ENCODE results near the gene FXR2. TPM values are rescaled to one million over a fixed set of nuclear protein-coding genes. Genes with fewer than 3 reads are reported as not detected.

FXR2 gene
- total and polyA plus RNA-seq, 9 of the 15 experiments (the other 6 are each of a cell fraction or from before 2014, with no cell fraction given), result 2.0 to 49.3 (median 24.5) TPM

DNA sequence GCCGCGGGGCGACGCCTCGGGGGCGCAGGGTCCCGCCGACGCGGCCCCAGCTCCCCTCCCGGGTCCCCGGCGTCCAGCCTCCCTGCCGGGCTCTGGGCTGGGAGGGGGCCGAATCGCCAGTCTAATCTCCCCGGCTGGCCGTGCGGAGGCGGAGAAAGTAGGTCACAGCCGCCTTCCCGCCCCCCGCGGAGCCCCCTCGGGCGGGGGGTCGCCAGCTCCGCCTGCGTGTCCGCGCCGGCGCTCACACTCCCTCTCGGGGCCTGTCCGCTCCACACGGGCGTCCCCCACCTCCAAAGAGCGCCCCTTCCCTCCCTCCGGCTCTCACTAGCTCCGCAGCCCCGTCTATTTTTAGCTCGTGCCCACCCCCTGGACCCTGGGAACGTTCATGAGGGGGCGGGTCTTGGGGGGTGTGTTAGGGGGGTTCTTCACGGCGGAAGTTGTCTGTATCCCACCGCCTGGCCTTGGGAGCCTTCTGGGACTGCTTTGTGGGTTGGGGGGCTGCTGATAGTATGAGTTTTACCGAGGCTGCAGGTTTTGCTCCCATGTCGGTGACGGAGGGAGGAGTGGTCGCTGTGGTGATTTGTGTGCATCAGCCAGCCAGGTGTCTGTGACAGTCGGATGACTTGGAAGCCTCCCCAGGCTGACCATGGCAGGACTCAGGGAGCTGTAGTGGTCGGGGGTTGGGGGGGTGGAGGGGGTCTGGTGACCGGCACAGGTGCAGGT is 37.1 kb upstream of the FXR2 start:
- CTCF ChIA-PET (ENCODE audit: low intra/inter-chr PET ratio), result no interaction called here
- no peaks in the 10 kb centered on the region; the same call in 1 of the 2 replicates for H4K20me1 ChIP-seq (replicated peaks; ENCODE audit: control insufficient read depth, insufficient read depth, low read length)
- FAIRE-seq (no peak), ATAC-seq (peak; percentile 8; the same call in 1 of the 3 replicates), DNase-seq (ENCODE audit: extremely low read depth in 1 of 4, low spot score in 3 of 4) (peak; percentile 39 to 54 (median 50))
- intact Hi-C loops (cut with micrococcal nuclease), result no loop called here
- TF ChIP-seq CTBP1 (IDR thresholded peaks at IDR 0.05; ENCODE audit: borderline replicate concordance) (no peak), MAFG (tag; conservative IDR thresholded peaks at IDR 0.05) (no peak), HMGN3 (IDR thresholded peaks at IDR 0.05; ENCODE audit: borderline replicate concordance, extremely low read depth, insufficient read length, low read depth, low read length) (peak; percentile 24), KDM2B (CRISPR knock-in tag; IDR thresholded peaks at IDR 0.05) (0 out of 2 replicates have a peak, but pooled peaks have one; percentile 36), MTF1 (CRISPR knock-in tag; IDR thresholded peaks at IDR 0.05; ENCODE audit: borderline replicate concordance) (no peak), NFYB (IDR thresholded peaks at IDR 0.05; ENCODE audit: extremely low read depth, insufficient read length) (no peak), RAD51 (IDR thresholded peaks at IDR 0.05; ENCODE audit: borderline replicate concordance, low read depth) (no peak), TOE1 (IDR thresholded peaks at IDR 0.05; ENCODE audit: borderline replicate concordance) (no peak), TOE1 (CRISPR knock-in tag; IDR thresholded peaks at IDR 0.05; ENCODE audit: borderline replicate concordance, low read depth) (no peak), KAT7 (CRISPR knock-in tag; IDR thresholded peaks at IDR 0.05; ENCODE audit: borderline replicate concordance) (0 out of 2 replicates have a peak, but pooled peaks have one; percentile 65), ZNF76 (CRISPR knock-in tag; IDR thresholded peaks at IDR 0.05; ENCODE audit: borderline replicate concordance) (no peak), ZBTB7A (IDR thresholded peaks at IDR 0.05; ENCODE audit: borderline replicate concordance, control insufficient read depth, low read depth, low read length) (0 out of 2 replicates have a peak, but pooled peaks have one; percentile 83), ARID2 (IDR thresholded peaks at IDR 0.05) (no peak), EGR1 (conservative IDR thresholded peaks at IDR 0.05) (peak; percentile 72), BRD4 (IDR thresholded peaks at IDR 0.05) (no peak)
- in situ Hi-C loops (cut with MboI), result no loop called here
- 27% methylated on average over 13 of the region's 54 CpGs for WGBS (ENCODE audit: insufficient coverage, low coverage, missing lambda C conversion rate)
- H3K27me3 ChIP-seq (ENCODE audit: control insufficient read depth in 2 of 2, insufficient read depth in 2 of 2, low read length in 2 of 2), result no peaks in the 10 kb centered on the region
- POLR2A ChIA-PET, result interaction anchor here (1.3 to 2.9 kb wide), 6 partner anchors 9 to 78 kb away, joined by 4 to 41 read pairs (median 10); partner anchors contain the start of genes MPDU1, TP53 and WRAP53
- peak overlapping the region; percentile 39 for H3K4me3 ChIP-seq
- peak overlapping the region; percentile 44 to 89; a peak in 3 of 4 replicates for H3K9ac ChIP-seq (ENCODE audit: insufficient read depth in 1 of 2, low read depth in 2 of 2, low read length in 2 of 2)
- no peaks in the 10 kb centered on the region for H3K9me3 ChIP-seq (replicated peaks; ENCODE audit: control insufficient read depth, insufficient read depth, low read depth, low read length)
- peak overlapping the region; percentile 68 for H3K4me2 ChIP-seq (ENCODE audit: insufficient read depth, low read length)
- H3K36me3 ChIP-seq (ENCODE audit: control insufficient read depth, insufficient read depth, low read length), result no peaks in the 10 kb centered on the region
- H3K27ac ChIP-seq (ENCODE audit: extremely low read depth, low read depth, low read length), result no peak overlapping the region
- H3K79me2 ChIP-seq (ENCODE audit: control insufficient read depth, insufficient read depth, low read length), result no peaks in the 10 kb centered on the region
- peak overlapping the region; percentile 59; the same call in 1 of the 2 replicates for H2AFZ ChIP-seq (ENCODE audit: low read depth, low read length)
- H3K4me1 ChIP-seq (replicated peaks in 1 of 2; ENCODE audit: control insufficient read depth in 2 of 2, insufficient read depth in 2 of 2, low read length in 2 of 2), result peaks cover 11 to 44% of the 10 kb centered on the region in 2 experiments; a peak in 4 of 5 replicates
- H3K9me1 ChIP-seq (ENCODE audit: control insufficient read depth, insufficient read depth, low read length), result no peaks in the 10 kb centered on the region
- no TSS peak for BruUV-seq (replicated peaks)

Measured in K562 (cell line).